ENCODE results near the gene CDKAL1.

CDKAL1 gene

GRCh38 chr6:20702366-20702765 lies 168.1 kb downstream of the CDKAL1 start:
- Histone ChIP-seq H3K4me3 (ENCODE audit: low read depth, low read length) (no peak overlapping the region), H3K27me3 (ENCODE audit: control insufficient read depth, insufficient read depth, low read length) (no peaks in the 10 kb centered on the region), H3K27ac (no peak overlapping the region), H3K9ac (no peak overlapping the region), H3K9me3 (ENCODE audit: control insufficient read depth, low read length) (no peaks in the 10 kb centered on the region), H3K4me2 (ENCODE audit: low read length) (no peak overlapping the region), H3K36me3 (ENCODE audit: control insufficient read depth, insufficient read depth, low read length) (no peaks in the 10 kb centered on the region), H2AFZ (no peak overlapping the region), H3K4me1 (peaks cover 2% of the 10 kb centered on the region), H3K79me2 (no peaks in the 10 kb centered on the region)
- no peak for TF ChIP-seq CTCF (IDR thresholded peaks at IDR 0.05)

- no peak overlapping the region for H2AFZ ChIP-seq
- no peaks in the 10 kb centered on the region for H3K27me3 ChIP-seq (ENCODE audit: control insufficient read depth, insufficient read depth, low read length)
- TF ChIP-seq CTCF (IDR thresholded peaks at IDR 0.05) = no peak
- peaks cover 2% of the 10 kb centered on the region for H3K4me1 ChIP-seq
- H3K4me3 ChIP-seq (ENCODE audit: low read depth, low read length) = no peak overlapping the region
- no peaks in the 10 kb centered on the region for H3K36me3 ChIP-seq (ENCODE audit: control insufficient read depth, insufficient read depth, low read length)
- H3K9me3 ChIP-seq (ENCODE audit: control insufficient read depth, low read length) = no peaks in the 10 kb centered on the region
- no peak overlapping the region for H3K27ac ChIP-seq
- no peak overlapping the region for H3K9ac ChIP-seq
- no peak overlapping the region for H3K4me2 ChIP-seq (ENCODE audit: low read length)
- no peaks in the 10 kb centered on the region for H3K79me2 ChIP-seq
Measured at GRCh38 chr6:20703049-20703448, 168.8 kb downstream of the CDKAL1 start.

- no peaks in the 10 kb centered on the region for H3K9me3 ChIP-seq (ENCODE audit: control insufficient read depth, low read length)
- H3K79me2 ChIP-seq = no peaks in the 10 kb centered on the region
- TF ChIP-seq CTCF (IDR thresholded peaks at IDR 0.05) = no peak
- H3K27me3 ChIP-seq (ENCODE audit: control insufficient read depth, insufficient read depth, low read length) = no peaks in the 10 kb centered on the region
- H3K36me3 ChIP-seq (ENCODE audit: control insufficient read depth, insufficient read depth, low read length) = no peaks in the 10 kb centered on the region
- no peak overlapping the region for H3K27ac ChIP-seq
- H3K9ac ChIP-seq = no peak overlapping the region
- no peaks in the 10 kb centered on the region for H3K4me1 ChIP-seq
- H2AFZ ChIP-seq = no peak overlapping the region
- no peak overlapping the region for H3K4me3 ChIP-seq (ENCODE audit: low read depth, low read length)
- no peak overlapping the region for H3K4me2 ChIP-seq (ENCODE audit: low read length)
Measured at GRCh38 chr6:20704325-20705025, 170.2 kb downstream of the CDKAL1 start.

GRCh38 chr6:20705741-20706140 lies 171.5 kb downstream of the CDKAL1 start:
- no peak for TF ChIP-seq CTCF (IDR thresholded peaks at IDR 0.05)
- Histone ChIP-seq H3K9ac (no peak overlapping the region), H3K4me1 (no peaks in the 10 kb centered on the region), H3K4me3 (ENCODE audit: low read depth, low read length) (no peak overlapping the region), H3K36me3 (ENCODE audit: control insufficient read depth, insufficient read depth, low read length) (no peaks in the 10 kb centered on the region), H3K9me3 (ENCODE audit: control insufficient read depth, low read length) (no peaks in the 10 kb centered on the region), H3K27ac (no peak overlapping the region), H3K4me2 (ENCODE audit: low read length) (no peak overlapping the region), H2AFZ (no peak overlapping the region), H3K27me3 (ENCODE audit: control insufficient read depth, insufficient read depth, low read length) (no peaks in the 10 kb centered on the region), H3K79me2 (no peaks in the 10 kb centered on the region)

Data from parathyroid adenoma (tissue), 2 donors.